ENCODE results near the gene G6PC2. TPM values are rescaled to one million over a fixed set of nuclear protein-coding genes. Genes with fewer than 3 reads are reported as not detected.

Gene G6PC2
- total and polyA plus RNA-seq, 10 of the 15 experiments (the other 5 are each of a cell fraction or from before 2014, with no cell fraction given) = not detected

DNA sequence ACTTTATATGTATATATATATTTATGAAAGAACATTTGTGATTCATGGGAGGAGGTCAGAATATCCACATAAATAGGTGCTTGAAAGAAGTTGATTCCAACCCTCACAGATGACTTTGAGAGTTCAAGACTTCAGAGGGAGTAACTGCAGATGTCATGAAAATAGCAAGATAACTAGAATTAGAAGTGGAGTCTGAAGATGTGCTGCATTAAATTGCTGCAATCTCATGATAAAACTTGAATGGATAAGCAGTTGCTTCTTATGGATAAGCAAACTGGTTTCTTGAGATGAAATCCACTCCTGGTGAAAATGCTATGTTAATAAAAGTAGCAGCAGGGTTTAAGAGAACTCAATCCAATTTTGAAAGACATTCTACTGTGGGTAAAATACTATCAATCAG lies 40.2 kb downstream of the G6PC2 start:
- H3K9me3 ChIP-seq (replicated peaks; ENCODE audit: control insufficient read depth, insufficient read depth, low read length) = no peaks in the 10 kb centered on the region
- H3K9ac ChIP-seq (ENCODE audit: control insufficient read depth, insufficient read depth, low read length) = no peak overlapping the region
- H3K27ac ChIP-seq (ENCODE audit: control insufficient read depth, insufficient read depth) = no peak overlapping the region
- 0 out of 4 replicates have a peak, but pooled peaks cover 0 to 2% of the 10 kb centered on the region in 2 experiments for H3K27me3 ChIP-seq (replicated peaks in 1 of 2; ENCODE audit: control insufficient read depth in 2 of 2, insufficient read depth in 2 of 2, low read length in 1 of 2)
- POLR2A ChIA-PET = no interaction called here
- DNase-seq (ENCODE audit: low read depth, low spot score) = no peak
- H3K4me2 ChIP-seq (ENCODE audit: control insufficient read depth, insufficient read depth) = no peak overlapping the region
- H3K79me2 ChIP-seq (ENCODE audit: control insufficient read depth, insufficient read depth, low read length) = no peaks in the 10 kb centered on the region
- TF ChIP-seq ETV6 (conservative IDR thresholded peaks at IDR 0.05 in 1 of 2, IDR thresholded peaks at IDR 0.05 in 1 of 2; ENCODE audit: borderline replicate concordance in 1 of 2, low read depth in 1 of 2) = no peak
- TF ChIP-seq, protein P1, sequence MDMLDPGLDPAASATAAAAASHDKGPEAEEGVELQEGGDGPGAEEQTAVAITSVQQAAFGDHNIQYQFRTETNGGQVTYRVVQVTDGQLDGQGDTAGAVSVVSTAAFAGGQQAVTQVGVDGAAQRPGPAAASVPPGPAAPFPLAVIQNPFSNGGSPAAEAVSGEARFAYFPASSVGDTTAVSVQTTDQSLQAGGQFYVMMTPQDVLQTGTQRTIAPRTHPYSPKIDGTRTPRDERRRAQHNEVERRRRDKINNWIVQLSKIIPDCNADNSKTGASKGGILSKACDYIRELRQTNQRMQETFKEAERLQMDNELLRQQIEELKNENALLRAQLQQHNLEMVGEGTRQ (IDR thresholded peaks at IDR 0.05; ENCODE audit: borderline replicate concordance, low read depth, low read length) = no peak
- no peak for TF ChIP-seq TCF3 (IDR thresholded peaks at IDR 0.05; ENCODE audit: borderline replicate concordance, insufficient read depth, low read depth, low read length)
- TF ChIP-seq KAT2A (conservative IDR thresholded peaks at IDR 0.05; ENCODE audit: control insufficient read depth, low read depth, low read length) = no peak
- no peak for TF ChIP-seq RFX5 (IDR thresholded peaks at IDR 0.05; ENCODE audit: low read depth, low read length)
- TF ChIP-seq ZNF217 (IDR thresholded peaks at IDR 0.05) = no peak
- no peak for TF ChIP-seq NFIC (IDR thresholded peaks at IDR 0.05; ENCODE audit: low read depth, low read length)
- TF ChIP-seq ZNF274 (IDR thresholded peaks at IDR 0.05; ENCODE audit: insufficient read depth, insufficient read length) = no peak
- TF ChIP-seq MEF2B (IDR thresholded peaks at IDR 0.05; ENCODE audit: partially characterized antibody, poor library complexity, severe bottlenecking) = no peak
- no peak for TF ChIP-seq NFXL1 (IDR thresholded peaks at IDR 0.05; ENCODE audit: borderline replicate concordance)
- no peak for TF ChIP-seq BACH1 (IDR thresholded peaks at IDR 0.05; ENCODE audit: borderline replicate concordance)
- CTCF ChIA-PET = interaction anchor here (2.2 kb wide), 1 partner anchor 8 kb away, joined by 5 read pairs; no protein-coding TSS in a partner anchor
- H3K4me3 ChIP-seq = no peak overlapping the region
- no peak for ATAC-seq
- no peak for FAIRE-seq
- RAD21 ChIA-PET (ENCODE audit: unreplicated experiment) = no interaction called here
- H4K20me1 ChIP-seq (ENCODE audit: control insufficient read depth, insufficient read depth) = no peaks in the 10 kb centered on the region
- in situ Hi-C loops (cut with MboI) = no loop called here
- H3K4me1 ChIP-seq (ENCODE audit: control insufficient read depth, insufficient read depth, low read length) = no peaks in the 10 kb centered on the region
- H2AFZ ChIP-seq (ENCODE audit: control insufficient read depth, low read depth, low read length) = no peak overlapping the region
- intact Hi-C loops (cut with micrococcal nuclease; ENCODE audit: unreplicated experiment) = no loop called here
- BruUV-seq (replicated peaks) = no TSS peak
- SMC1A ChIA-PET (ENCODE audit: uncharacterized antibody, unreplicated experiment) = no interaction called here
- no peaks in the 10 kb centered on the region for H3K36me3 ChIP-seq (ENCODE audit: control insufficient read depth in 2 of 2, insufficient read depth in 2 of 2, low read length in 1 of 2)
